GM19099 (cell line): Measurements from ENCODE around the gene MGST3.

Source experiments
- POLR2A ChIP-seq: IDR thresholded peaks from 3 replicates; pipeline ENCODE4 v1.6.1; 2011; ENCODE audit warnings: low read depth; ENCODE audit not compliant: insufficient read length; ENCODE audit errors: extremely low read depth

Gene MGST3

DNA sequence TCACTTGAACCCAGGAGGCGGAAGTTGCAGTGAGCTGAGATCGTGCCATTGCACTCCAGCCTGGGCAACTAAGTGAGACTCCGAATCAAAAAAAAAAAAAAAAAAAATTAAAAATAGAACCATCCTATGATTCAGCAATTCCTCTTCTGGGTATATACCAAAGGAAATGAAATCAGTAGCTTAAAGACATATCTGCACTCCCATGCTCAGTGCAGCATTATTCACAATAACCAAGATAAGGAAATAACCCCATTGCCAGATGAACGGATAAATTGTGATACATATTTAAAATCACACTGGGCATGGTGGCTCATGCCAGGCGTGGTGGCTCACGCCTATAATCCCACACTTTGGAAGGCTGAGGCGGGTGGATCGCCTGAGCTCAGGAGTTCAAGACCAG is 43.6 kb downstream of the MGST3 start:
- no peak for TF ChIP-seq POLR2A

DNA sequence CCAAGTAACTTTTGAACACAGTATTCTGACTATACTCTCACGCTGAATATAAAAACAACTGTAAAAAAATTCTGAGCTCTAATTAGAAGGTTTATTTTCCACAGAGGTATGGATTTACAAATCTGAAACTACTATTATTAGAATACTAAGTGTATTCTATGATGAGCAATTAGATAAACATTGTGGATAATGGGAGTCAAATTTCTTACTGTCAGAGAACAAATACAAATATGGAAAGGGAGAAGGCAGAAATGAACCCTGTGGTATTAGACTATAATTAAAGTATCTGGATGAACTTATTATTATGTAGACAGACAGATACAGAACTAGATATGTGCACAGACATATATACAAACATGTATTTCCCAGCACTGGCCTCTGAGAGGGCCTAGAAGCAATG is 44.8 kb downstream of the MGST3 start:
- TF ChIP-seq POLR2A: no peak

DNA sequence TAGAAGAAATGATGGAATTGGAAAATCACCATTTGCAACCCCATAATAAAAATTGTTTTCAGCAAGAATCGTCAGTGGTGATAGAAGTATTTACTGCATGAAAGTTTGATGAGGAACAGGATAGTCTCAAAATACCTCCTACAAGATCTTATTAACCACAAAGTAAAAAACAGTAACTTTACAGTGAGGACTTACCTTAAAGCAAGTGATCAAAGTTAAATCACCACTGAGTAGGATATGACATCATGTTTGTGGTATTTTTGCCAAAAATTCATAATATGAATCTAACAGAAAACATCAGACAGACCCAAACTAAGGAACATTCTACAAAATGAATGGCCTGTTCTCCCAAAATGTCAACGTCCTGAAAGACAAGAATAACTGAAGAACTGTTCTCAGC is 47.5 kb downstream of the MGST3 start:
- no peak for TF ChIP-seq POLR2A

DNA sequence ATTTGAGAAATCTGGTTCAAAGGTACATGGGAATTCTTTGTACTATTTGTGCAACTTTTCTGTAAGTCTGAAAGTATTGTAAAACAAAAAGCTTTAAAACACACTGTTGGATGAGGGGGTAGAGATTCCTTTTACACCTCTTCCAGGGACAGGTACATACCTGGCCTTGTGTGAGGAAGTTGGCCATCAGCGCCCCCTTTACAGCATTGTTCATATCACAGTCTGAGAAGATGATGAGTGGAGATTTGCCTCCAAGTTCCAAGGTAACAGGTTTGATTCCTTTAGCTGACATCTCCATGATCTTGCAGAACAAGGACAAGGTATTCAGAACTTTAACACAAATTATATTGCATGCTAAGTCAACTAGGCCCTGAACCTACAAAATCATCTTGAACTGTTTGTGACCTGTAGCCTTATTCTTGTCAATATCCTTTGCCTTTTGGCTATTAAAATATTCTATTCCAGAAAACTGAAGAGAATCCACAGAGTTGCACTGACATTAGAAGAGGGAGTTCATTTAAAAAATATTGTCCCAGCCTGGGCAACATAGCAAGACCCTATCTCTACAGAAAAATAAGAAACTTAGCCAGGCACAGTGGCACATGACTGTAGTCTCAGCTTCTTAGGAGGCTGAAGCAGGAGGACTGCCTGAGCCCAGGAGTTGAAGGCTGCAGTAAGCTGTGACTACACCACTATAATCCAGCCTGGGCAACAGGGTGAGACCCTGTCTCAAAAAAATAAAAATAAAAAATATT is 48.4 kb downstream of the MGST3 start:
- no peak for TF ChIP-seq POLR2A

DNA sequence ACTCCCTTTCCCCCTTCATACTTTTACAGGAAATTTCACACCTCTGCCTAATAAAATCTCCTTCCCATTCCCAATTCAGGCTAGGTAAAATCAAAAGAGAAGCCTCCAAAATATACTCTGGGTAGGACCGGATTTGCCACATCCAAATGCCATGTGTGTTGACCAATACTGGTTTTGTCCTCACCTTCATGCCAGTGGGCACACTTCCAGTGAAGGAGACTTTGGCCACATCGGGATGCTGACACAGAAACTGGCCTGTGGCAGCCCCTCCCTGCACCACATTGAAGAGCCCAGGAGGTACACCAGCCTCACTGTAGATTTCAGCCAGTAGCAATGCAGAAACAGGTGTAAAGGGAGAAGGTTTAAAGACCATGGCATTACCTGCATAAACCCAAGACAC is 49.3 kb downstream of the MGST3 start:
- no peak for TF ChIP-seq POLR2A

DNA sequence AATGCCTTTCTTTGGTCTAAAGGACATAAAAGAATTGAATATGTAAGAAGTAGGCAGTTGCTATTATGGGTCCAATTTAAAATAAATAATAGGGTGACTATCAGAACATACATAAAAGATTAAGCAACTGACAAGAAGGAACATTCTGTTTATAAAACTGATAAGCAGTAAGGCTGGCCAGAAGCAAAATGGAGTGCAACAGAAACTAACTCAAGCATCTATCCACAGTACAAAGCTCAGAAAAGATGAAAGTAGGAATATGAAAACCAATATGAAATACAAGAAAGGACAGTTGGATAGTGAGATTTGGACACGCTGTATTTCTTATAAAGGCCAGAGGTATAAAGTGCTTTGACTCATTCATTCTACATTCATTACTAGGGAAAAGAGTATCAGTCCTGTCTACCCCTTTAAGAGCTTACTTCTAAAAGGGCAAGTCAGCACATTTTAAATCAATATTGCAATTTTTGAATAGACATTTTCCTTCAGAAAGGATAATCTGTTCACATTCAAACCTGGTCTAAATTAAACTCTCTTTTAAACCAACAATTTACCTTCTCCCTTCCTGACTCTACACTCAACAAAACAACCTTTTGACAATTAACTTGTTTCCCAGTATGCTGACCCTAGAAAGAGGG is 52.9 kb downstream of the MGST3 start:
- no peak for TF ChIP-seq POLR2A

DNA sequence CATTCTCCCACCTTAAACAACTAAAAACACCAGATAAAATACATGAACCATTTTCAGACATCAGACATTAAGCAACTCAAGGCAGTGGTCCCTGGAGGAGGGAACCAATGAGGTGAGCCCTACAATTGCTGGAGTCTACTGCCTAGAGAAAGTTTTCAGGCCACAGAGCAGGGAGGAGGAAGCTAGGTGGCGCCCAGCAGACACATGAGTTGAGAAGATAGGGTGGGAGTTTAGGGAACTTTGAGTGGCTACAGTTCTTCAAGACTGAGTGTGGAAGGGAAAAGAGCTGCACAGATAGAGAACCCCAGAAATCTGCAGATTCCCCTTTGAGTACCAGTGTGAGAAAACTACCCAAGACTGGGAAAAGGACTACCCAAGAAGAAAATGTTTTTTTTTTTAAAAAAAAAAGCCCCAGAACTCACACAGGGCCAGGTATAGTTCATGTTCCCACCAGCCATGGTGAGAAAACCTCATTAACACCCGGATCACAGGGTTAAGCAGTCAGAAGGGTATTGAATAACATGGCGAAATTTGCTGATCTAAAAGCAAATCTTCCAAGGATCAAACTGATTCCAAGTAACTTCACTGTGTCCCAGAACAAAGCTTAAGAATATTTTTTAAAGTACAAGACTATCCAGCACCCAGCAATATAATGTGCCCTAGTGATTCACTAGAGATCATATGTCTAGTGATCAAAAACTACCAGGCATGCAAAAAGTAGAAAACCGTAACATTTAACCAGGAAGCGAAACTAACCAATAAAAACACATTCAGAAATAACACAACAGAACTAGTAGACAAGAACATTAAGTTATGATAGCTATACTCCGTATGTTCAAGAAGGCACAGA is 55.3 kb downstream of the MGST3 start:
- no peak for TF ChIP-seq POLR2A

DNA sequence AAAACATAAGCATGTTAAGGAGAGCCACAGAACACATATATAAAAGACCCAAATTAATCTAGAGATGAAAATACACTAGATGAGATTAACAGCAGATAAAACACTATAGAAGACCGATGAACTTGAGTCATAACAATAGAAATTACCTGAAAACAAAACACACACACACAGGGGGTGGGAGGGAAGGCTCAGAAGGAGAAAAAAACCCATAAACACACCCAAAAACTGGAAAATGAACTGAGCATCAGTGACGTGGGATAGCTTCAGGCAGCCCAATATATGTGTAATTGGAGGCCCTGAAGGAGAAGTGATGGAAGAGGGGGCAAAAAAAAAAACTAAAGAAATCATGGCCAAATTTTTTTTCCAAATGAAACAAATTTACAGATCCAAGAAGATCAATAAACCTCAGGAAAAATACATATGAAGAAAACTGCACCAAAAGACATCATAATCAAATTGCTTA is 56.0 kb downstream of the MGST3 start:
- no peak for TF ChIP-seq POLR2A

DNA sequence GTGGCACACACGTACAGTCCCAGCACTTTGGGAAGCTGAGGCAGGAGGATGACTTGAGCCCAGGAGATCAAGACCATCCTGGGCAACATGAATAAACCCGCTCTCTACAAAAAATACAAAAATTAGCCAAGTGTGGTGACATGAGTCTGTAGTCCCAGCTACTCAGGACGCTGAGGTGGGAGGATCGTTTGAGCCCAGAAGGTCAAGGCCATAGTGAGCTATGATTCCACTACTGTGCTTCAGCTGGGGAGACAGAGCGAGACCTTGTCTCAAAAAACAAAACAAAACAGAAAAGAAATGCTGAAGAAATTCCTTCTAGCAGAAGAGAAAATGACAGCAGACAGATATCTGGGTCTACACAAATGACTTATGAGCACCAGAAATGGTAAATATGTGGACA is 57.0 kb downstream of the MGST3 start:
- TF ChIP-seq POLR2A: no peak

DNA sequence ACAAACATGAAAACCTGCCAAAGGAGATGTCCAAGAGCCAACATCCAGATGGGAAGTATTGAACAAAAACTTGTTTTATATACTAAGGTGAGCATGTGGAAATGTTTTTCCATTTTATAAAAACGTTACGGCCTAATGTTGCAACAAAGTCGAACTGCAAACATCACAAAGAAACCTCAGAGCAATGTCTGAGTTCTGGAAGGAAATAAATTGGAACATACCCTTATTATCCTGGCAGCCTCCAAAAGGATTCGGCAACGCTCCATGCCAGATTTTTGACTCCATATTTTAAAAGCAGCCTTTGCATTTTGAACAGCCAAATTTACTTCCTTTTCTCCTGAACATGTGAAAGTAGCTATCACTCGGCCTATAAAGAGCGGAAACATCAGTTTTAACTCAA is 64.0 kb downstream of the MGST3 start:
- TF ChIP-seq POLR2A: no peak

DNA sequence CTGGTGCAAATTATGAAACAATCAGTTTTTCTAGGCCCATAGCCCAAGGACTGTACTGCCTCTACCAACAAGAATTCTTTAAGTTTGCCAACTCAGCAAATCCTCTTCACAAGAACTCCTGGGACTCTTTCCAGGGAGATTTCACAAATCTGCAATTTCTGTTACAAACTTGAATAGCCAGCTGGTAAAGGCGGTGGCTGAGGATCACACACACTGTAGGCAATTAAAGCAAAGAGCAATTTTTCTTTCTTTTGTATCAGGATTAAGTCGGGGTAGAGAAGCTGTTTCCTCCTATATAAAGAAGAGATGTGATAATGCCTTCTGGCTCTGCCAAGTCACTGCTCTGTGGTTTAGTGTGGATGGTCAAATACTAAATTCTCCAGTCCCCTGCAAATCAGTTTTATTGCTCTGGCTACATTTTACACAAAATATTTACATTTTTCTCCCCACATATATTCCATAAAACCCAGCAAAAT is 65.6 kb downstream of the MGST3 start:
- no peak for TF ChIP-seq POLR2A

DNA sequence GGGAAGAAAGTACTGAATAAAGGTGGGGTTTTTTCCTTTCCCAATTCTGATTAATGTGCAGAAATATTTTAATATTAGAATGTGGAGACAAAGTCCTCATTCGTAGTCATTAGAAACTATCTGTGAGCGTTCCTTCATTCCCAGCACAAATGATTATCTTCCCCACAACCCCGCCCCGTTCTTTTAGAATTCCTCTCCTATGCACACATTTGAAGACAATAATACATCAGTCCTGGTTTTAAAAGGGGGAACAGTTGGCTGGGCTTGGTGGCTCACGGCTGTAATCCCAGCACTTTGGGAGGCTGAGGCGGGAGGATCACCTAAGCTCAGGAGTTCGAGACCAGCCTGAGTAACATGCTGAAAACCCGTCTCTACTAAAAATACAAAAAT is 66.5 kb downstream of the MGST3 start:
- TF ChIP-seq POLR2A: no peak

DNA sequence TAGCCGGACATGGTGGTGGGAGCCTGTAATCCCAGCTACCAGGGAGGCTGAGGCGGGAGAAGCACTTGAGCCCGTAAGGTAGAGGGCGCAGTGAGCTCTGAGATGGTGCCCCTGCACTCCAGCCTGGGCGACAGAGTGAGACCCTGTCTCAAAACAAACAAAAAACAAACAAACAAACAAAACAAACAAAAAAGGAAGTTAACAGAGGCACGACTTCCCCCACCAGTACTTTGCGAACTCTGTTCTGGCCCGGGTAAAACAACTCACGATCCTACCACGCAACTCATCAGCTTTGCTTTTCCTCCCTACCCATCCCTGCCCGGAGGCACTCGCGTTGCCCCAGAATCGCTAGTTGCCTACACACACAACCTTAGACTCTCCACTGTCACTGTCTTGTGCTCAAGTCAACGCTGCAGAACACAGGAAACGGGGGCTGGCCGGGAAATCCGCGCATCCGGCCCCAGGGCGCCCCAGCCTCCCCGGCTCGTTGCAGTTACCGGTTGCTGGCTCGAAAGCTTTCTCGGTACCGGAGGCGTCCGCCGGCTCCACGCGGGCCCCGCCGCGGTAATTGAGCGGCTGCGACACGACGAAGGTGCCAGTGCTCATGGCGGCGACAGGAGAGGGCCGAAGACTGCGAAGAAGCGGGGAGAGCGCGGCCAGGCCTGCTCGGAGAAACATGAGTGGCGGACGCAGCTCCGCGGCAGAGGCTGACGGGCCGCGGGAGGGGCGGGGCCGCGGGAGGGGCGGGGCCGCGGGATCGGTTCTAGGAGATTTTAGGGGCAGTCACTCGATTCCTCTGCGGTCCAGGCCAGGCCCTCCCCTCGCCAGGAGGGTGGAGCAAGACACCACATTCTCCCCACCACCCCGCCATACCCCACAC is 67.1 kb downstream of the MGST3 start, which contains the start of gene ALDH9A1:
TSS of gene ALDH9A1 (minus strand) at position 682 of the 880 bp plus-strand sequence. CDS start at position 678, 4 bp downstream.
- TF ChIP-seq POLR2A: peak; percentile 91

DNA sequence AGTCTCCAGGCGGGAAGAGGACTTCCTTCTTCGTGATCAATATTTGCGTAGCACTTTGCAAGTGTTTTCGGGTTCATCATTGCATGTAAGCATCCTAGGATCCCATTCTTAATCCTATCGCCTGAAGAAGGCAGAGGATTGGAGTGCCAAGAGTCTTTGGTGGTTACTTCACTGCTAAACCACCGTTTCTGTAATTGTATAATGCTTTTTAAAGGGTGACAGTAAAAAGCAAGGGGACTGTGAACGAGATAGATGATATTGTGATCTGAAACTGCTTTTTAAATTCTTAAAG is 67.7 kb downstream of the MGST3 start:
- no peak for TF ChIP-seq POLR2A

DNA sequence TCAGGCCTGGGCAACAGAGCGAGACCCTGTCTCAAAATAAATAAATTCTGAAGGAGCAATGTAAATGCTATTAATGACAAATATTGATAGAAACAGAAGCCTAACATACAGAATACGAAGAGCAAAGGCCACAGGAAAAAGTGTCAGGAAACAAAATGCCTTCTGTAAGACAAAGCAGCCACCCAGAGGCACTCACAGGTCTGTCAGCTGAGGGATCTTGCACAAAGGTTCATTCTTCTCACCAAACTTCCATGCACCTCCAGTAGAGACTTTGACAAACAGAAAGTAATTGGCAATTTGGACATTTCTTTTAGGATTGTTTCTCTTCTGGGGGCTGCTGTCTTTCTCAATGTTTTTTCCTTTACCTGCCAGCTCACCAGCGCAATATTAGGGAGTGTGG is 68.5 kb downstream of the MGST3 start:
- TF ChIP-seq POLR2A: no peak
